Peyer's patch (tissue), 4 donors: ENCODE results near the gene TRAF3IP3.

ENCODE experiments used
- CTCF ChIP-seq, 6 experiments: fragments of 450-650 bp in 4 of 6; fragments of 200-600 bp in 2 of 6; sonication (generic) in 1 of 6; IDR thresholded peaks; one replicate each; pipeline ENCODE4 v1.5.1; 2017 to 2019; ENCODE audit warnings: antibody characterized with exemption in 6 of 6, mild to moderate bottlenecking in 3 of 6, moderate library complexity in 1 of 6
- POLR2A ChIP-seq, 2 donors: fragments of 450-650 bp; IDR thresholded peaks; one replicate each; pipeline ENCODE4 v1.5.1; 2017; ENCODE audit warnings: antibody characterized with exemption in 2 of 2, mild to moderate bottlenecking in 2 of 2, moderate library complexity in 2 of 2

GRCh38 chr1:209823143-209824041 is 67.5 kb downstream of the TRAF3IP3 start:
- TF ChIP-seq POLR2A (IDR thresholded peaks at IDR 0.05), result no peak
- peak; percentile 68 to 76 (median 70) for TF ChIP-seq CTCF (IDR thresholded peaks at IDR 0.05)
